HG02840 (cell line): ENCODE results near the gene DYNC2I2.
"Not testable (repeated sequence)": the region's sequence is repeated elsewhere in the genome, so short reads cannot be mapped to it uniquely, and the experiment has no call there.

Experiments used
- ATAC-seq: cut with Tn5 transposase; IDR thresholded peaks from one replicate; pipeline ENCODE4 v1.9.1; 2021; ENCODE audit warnings: mild to moderate bottlenecking, moderate library complexity, moderate number of reproducible peaks; ENCODE audit not compliant: unreplicated experiment, low FRiP score

Gene DYNC2I2

DNA sequence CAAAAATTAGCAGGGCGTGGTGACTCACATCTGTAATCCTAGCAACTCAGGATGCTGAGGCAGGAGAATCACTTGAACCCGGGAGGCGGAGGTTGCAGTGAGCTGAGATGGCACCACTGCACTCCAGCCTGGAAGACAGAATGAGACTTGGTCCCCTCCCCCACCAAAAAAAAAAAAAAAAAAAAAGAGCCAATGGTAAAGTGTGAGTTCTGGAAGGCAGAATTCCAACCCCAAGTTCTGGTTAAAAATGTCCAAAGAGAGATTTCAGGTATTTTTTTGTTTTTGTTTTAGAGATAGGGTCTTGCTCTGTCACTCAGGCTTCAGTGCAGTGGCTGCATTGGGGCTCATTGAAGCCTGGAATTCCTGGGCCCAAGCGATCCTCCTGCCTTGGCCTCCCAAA, 30.8 kb upstream of the DYNC2I2 start:
- ATAC-seq = no peak

DNA sequence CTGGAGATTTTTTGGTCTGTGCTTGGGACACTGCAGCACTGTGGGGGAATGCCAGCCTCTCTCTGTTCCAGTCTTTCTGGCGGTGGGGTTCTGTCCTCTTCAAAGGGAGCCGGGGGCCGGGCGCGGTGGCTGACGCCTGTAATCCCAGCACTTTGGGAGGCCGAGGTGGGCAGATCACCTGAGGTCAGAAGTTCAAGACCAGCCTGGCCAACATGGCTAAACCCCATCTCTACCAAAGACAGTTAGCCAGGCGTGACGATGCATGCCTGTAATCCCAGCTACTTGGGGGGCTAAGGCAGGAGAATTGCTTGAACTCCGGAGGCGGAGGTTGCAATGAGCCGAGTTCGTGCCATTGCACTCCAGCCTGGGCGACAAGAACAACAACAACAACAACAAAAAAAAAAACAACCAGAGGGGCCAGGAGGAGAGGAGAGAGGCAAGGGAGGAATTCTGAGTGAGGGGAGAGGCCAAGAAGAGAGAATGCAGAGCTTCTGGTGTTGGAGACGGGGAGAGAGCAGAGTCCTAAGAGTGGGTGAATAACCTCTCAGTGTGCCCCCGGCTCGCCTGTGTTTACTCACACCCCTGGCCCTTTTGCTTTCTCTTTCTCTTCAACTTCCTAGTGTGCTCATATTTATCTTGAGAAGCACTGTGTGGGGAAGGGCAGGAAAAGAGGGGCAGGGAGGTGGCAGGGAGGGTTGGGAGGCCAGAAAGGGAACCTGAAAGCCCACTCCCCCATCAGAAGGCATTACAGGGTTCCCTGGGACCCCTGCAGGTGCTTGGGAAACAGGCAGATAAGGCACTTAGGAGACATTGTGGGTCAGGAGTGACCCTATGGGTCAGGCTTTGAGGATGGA, 29.2 kb upstream of the DYNC2I2 start:
- ATAC-seq = no peak

DNA sequence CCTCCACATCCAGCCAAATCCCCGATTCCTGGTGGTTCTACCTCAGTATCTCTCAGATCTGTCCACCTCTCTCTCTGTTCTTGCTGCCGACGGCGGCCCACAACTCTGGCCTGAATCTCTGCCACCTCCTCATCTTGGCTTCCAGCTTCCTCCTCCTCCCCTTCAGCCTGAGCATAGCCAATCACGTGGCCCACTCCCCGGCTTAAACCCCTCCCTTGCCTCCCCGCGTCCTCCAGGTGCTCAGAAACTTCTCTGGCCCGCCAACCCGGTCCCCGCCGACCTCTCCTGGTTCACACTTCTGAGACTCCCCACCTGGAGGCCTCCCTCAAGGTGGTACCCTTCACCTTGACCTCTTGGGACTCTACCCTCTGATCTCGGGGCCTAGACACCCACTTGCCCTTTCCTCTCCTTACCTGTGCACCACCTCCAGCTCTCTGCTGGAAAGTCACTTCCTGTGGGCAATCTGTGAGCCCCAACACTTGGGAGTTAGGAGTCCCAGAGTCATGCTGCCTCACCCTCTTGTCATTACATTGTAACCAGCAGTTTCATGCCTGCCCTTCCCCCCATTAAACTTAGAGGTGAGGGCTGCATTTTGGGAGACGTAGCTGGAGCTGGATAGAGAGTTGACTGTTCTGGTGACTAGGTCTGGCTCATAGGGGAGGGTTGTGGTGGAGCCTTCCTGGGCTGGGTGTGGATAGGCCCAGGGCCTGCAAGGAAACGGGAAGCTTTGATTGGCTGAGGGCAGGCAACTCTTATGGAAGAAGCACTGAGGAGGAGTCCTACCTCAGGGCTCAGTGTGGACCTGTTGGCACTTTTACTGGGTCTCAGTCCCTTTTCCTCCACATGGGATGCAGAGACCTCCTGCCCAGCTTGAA, 27.9 kb upstream of the DYNC2I2 start:
- ATAC-seq = no peak

DNA sequence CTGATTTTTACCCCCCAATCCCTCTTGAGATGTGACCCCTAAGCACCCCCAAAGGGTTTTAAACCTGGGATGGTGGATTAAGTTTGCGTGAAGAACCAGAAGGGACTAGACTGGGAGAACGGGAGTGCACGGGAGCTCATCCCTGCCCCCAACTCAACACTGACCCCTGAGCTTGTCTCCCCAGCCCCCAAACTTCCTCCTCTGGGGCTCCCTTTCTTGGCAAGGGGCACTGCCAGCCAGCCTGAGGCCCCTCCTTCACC, 27.3 kb upstream of the DYNC2I2 start:
- no peak for ATAC-seq

DNA sequence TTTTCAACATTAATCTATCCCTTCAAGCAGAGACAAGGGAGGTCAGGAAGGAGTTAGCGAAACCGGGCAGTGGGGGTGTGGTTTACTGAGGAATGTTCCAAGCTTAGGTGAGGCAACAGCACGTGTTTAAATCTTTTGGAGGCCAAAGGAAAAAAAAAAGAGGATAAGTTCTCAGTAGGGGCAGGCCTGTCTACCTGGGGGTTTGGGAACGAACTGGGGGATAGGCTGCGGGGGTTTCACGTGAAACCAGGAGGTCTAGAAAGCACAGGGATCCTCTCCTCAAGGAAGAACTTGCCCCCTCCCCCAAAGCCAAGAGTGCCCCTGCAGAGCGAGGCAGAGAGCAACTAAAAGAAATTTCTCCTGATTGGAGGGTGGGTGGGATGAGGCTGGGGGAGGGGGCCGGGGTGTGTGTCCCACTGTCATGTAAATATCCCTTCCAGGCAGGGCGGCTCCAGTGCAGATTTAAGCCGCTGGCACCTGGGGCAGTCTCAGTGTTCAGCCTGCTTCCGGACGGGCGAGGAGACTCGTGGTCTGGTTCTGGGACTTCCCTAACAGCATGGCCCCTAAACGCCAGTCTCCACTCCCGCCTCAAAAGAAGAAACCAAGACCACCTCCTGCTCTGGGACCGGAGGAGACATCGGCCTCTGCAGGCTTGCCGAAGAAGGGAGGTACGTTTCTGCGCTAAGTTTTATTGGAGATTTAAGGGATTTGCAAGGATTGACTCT, 26.9 kb upstream of the DYNC2I2 start:
- no peak for ATAC-seq

DNA sequence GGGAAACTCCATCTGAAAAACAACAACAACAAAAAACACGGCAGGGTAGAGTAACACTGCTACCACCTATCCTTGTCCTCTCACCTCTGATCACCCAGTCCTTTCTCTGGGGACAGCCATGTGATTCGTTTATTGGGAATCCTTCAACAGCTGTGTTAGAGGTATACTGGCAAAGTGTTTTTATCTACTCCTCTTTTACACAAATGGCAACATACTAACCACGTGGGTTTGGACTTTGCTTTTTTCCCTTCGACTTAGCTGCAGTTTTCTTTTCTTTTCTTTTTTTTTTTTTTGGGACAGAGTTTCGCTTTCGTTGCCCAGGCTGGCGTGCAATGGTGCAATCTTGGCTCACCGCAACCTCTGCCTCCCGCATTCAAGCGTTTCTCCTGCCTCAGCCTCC, 21.1 kb upstream of the DYNC2I2 start:
- no peak for ATAC-seq

DNA sequence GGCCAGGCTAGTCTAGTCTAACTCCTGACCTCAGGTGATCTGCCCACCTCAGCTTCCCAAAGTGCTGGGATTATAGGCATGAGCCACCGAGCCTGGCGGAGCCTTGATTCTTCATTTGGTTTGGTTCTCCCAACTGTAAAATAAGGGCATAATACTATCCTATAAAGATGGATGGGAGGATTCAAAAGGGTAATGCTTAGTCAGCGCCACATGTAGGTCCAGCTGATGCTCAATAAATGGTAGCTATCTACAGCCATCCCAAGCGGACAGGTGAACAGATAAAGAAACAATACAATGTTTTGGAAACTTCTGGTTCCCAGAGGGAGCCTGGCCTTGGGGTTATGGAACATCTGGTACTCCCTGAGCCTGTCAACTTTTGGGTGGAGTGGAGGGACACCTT, 18.7 kb upstream of the DYNC2I2 start:
- no peak for ATAC-seq

DNA sequence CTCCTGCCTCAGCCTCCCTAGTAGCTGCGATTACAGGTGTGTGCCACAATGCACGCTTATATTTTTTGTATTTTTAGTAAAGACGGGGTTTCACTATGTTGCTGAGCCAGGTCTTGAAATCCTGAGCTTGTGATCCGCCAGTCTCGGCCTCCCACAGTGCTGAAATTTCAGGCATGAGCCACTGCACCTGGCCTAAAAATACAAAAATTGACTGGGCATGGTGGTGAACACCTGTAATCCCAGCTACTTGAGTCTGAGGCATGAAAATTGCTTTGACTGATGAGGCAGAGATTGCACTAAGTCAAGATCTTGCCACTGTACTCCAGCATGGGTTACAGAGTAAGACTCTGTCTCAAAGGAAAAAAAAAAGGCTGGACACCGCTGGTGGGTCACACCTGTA, 13.1 kb upstream of the DYNC2I2 start:
- ATAC-seq = no peak

DNA sequence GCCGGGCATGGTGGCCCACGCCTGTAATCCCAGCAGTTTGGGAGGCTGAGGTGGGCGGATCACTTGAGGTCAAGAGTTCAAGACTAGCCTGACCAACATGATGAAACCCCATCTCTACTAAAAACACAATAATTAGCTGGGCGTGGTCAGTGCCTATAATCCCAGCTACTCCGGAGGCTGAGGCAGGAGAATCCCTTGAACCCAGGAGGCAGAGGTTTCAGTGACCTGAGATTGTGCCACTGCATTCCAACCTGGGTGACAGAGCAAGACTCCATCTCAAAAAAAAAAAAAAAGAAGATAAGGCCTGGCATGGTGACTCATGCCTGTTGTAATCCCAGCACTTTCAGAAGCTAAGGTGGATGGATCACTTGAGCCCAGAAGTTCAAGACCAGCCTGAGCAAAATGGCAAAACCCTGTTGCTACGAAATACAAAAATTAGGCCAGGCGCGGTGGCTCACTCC, 9.9 kb upstream of the DYNC2I2 start:
- not testable (repeated sequence) for ATAC-seq

DNA sequence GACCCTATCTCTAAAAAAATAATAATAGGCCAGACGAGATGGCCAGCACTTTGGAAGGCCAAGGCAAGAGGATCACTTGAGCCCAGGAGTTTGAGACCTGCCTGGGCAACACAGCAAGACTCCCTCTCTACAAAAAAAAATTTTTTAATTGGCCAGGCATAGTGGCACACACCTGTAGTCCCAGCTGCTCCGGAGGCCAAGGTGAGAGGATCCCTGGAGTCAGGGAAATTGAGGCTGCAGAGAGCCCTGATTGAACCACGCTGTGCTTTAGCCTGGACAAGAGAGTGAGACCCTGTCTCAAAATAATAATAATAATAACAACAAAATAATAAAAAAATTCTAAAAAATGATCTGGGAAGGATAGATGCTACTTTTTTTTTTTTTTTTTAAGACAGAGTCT, 1.1 kb upstream of the DYNC2I2 start:
- ATAC-seq = no peak

DNA sequence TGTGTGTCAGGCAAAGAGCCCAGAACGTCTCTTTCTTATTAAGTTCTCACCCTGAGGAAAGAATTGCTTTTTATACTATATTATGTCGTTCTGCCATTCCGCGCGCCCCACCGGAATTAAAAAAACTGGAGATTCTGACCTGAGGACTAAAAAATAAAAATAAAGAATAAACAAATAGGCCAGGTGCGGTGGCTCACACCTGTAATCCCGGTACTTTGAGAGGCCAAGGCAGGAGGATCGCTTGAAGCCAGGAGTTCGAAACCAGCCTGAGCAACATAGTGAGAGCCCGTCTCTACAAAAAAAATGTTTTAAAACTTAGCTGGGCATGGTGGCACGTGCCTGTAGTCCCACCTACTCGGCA, 677 bp upstream of the DYNC2I2 start:
- ATAC-seq = no peak

DNA sequence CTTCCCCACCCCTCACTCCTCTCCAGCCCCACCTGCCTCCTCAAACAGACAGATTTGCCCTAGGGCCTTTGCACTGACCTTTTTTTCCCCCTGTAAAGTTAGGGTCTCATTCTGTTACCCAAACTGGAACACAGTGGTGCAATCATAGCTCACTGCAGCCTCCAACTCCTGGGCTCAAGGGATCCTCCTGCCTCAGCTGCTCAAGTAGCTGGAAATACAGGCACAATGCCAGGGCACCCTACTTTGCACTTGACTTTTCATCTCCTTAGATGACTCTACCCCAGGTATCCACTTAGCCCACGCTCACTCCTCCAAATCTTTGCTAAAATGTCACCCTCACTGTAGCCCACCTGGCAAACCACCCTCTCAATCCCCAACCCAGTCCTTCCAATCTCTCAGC, 2.2 kb downstream of the DYNC2I2 start:
- ATAC-seq = no peak

DNA sequence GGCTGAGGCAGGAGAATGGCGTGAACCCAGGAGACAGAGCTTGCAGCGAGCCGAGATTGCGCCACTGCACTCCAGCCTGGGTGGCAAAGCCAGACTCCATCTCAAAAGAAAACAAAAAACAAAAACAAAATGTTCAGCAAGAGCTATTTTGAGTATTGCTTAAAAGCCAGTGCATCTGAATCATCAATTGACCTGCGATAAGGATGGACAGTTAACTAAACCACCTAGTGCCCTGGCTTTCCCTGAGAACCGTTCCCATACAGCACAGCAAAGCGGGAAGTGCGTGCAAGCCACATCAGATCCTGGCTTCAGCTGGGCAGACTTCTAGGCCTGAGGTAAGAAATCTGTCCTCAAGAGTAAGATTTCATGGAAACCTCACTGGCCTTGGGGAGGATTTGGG, 2.7 kb downstream of the DYNC2I2 start:
- ATAC-seq = no peak

DNA sequence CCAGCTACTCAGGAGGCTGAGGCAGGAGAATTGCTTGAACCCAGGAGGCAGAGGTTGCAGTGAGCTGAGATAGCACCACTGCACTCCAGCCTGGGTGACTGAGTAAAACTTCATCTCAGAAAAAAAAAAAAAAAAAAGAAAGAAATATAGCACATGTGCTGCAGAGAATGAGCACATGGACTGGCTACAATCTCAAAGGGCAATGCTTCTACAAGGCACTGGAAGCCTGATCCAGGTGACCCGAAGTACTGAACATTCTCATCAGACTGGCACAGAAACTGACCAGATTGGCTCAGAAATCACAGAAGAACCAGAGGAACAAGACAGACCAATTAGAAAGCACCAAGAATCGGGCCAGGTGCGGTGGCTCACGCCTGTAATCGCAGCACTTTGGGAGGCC, 4.8 kb downstream of the DYNC2I2 start:
- no peak for ATAC-seq

DNA sequence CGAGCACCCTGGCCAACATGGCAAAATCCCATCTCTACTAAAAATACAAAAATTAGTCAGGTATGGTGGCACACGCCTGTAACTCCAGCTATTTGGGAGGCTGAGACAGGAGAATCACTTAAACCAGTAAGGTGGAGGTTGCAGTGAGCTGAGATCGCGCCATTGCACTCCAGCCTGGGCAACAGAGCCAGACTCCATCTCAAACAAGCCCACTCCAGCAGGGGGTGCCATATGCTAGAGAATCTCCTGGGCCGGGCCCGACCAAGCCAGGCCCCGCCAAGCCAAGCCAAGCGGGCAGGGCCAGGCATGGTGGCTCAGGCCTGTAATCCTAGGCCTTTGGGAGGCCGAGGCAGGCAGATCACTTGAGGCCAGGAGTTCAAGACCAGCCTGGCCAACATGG, 8.4 kb downstream of the DYNC2I2 start:
- not testable (repeated sequence) for ATAC-seq

DNA sequence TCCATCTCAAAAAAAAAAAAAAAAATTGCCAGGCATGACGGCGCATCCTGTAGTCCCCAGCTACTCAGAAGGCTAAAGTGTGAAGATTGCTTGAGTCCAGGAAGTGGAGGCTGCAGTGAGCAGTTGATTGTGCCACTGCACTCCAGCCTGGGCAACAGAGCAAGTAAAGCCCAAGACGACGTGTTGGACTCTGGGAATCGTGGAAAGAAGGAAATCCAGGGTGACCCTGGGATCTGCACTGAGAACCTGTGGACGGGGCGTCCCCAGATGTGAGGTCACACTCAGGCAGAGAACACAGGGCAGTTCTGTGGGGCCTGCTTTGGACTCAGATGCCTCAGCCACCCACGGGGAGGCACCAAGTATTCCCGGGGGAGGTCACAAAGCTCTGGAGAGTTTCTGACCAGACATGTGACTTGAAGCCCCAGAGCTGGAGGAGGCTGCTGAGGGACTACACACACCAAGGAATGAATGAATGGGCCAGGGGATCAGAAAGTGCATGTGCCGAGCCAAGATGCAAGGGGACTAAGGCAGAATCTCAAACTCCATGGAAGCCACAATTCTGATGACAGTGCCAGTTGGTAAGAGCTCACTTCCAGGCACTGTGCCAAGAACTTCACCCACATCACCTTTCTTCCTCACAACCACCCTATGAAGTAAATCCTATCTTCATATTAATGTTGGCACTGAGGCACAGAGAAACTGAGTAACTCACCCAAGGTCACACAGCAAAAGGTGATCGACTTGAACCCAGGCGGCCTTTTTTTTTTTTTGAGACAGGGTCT, 12.9 kb downstream of the DYNC2I2 start:
- no peak for ATAC-seq

DNA sequence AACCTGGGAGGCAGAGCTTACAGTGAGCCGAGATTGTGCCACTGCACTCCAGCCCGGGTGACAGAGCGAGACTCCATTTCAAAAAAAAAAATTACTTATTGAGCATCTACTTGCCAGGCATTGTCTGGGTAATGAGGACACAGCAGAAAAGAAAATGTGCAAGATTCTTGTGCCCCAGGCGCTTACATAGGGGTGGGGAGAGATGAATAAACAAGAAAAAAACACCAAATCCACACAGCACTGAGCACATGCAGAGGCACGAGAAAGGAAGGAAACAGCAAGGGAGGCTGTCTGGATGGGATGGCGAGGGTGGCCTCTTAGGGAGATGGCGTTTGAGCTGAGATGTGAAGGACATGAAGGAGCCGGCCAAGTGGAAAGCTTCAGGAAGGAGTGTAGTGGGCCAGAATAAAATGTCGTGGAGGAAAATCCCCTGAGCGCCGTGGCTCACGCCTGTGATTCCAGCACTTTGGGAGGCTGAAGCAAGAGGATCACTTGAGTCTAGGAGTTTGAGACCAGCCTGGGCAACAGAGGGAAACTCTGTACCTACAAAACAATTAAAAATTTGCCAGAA, 13.9 kb downstream of the DYNC2I2 start:
- no peak for ATAC-seq

DNA sequence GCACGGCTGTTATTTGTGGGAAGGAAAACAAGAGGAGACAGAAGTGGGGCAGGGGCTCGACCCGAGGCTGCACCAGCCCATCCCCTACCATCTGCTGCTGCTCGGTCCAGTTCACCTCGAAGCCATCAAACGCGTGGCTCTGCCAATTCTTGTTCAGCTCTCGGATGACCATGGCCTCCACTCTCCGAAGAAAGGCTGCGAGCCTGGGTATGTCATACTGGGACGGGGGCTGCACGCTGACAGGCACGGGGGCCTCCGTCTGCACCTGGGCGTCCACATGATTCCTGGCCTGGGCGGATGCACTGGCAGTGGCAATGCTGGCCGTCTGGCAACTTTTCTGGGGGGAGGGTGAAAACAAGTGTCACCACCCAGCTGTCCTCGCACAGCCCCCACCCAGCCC, 16.0 kb downstream of the DYNC2I2 start:
- ATAC-seq = no peak

DNA sequence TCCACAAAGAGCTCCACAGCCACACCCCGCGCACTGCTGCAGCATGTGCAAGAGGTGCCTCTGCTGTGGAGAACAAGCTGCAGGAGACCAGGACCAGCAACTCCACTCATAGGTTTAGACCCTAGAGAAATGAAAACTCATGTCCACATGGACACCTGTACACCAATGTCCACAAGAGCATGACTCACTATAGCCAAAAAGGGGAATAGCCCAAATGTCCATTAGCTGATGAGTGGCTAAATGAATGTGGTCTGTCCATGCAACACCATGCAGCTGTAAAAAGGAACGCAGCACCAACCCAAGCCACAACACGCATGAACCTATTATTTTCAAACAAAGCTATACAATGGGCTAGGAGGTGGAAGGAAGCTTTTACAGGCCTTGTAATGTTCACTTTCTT, 18.1 kb downstream of the DYNC2I2 start:
- no peak for ATAC-seq

DNA sequence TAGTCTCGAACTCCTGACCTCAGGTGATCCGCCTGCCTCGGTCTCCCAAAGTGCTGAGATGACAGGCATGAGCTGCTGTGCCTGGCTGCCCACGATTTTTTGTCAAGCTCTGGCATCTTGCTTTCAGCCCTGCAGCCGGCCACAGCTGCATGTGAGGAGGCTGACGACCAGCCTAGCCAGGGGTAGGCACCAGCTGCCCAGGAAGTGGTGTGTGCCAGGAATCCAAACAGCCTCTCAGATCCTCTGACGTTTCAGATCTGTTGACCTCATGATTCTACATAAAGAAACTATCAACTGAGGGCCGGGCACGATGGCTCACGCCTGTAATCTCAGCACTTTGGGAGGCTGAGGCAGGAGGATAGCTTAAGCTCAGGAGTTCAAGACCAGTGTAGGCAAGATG, 19.0 kb downstream of the DYNC2I2 start:
- ATAC-seq = no peak
